GM18951 (cell line): Measurements from ENCODE around the gene PCDHB15.
"Not testable (repeated sequence)": the region's sequence is repeated elsewhere in the genome, so short reads cannot be mapped to it uniquely, and the experiment has no call there.

ENCODE experiments used
- POLR2A ChIP-seq: IDR thresholded peaks from 4 replicates; pipeline ENCODE4 v1.6.1; 2011; ENCODE audit warnings: mild to moderate bottlenecking; ENCODE audit not compliant: insufficient read length, insufficient read depth; ENCODE audit errors: extremely low read depth
- in situ Hi-C: fragments of 300-500 bp; cut with MboI; formaldehyde crosslinking; loops from one replicate; pipeline ENCODE4 v1.12.0; 2022; ENCODE audit warnings: low sequenced_read_pairs, mixed read lengths, inconsistent platforms; ENCODE audit not compliant: unreplicated experiment

The PCDHB15 gene

GRCh38 chr5:141245250-141245717 lies at the start of gene PCDHB15:
PCDHB15 (plus strand) TSS chr5:141245395; CDS start chr5:141245579, 184 bp downstream.
- TF ChIP-seq POLR2A, result no peak
- in situ Hi-C loops, result no loop called here

- no peak for TF ChIP-seq POLR2A
- in situ Hi-C loops, result no loop called here
Observed at GRCh38 chr5:141196363-141196762, 48.8 kb upstream of the PCDHB15 start.

- TF ChIP-seq POLR2A, result no peak
- in situ Hi-C loops, result no loop called here
Observed at GRCh38 chr5:141199359-141200235, 45.6 kb upstream of the PCDHB15 start, which contains the start of gene PCDHB11. PCDHB11 (plus strand) TSS chr5:141199627; CDS start chr5:141199775, 148 bp downstream.

- in situ Hi-C loops, result not testable (repeated sequence)
Observed at GRCh38 chr5:141201126-141201525, 44.1 kb upstream of the PCDHB15 start.

GRCh38 chr5:141201646-141202045 lies 43.5 kb upstream of the PCDHB15 start:
- in situ Hi-C loops, result not testable (repeated sequence)

GRCh38 chr5:141208478-141208877 lies 36.7 kb upstream of the PCDHB15 start, which contains the start of gene PCDHB12:
PCDHB12 (plus strand) TSS chr5:141208719; CDS start chr5:141208908, 189 bp downstream.
- no peak for TF ChIP-seq POLR2A
- in situ Hi-C loops, result no loop called here

- in situ Hi-C loops, result not testable (repeated sequence)
Observed at GRCh38 chr5:141210281-141210680, 34.9 kb upstream of the PCDHB15 start.

- in situ Hi-C loops, result not testable (repeated sequence)
Observed at GRCh38 chr5:141210849-141211248, 34.3 kb upstream of the PCDHB15 start.

GRCh38 chr5:141213656-141214339 lies 31.4 kb upstream of the PCDHB15 start, which contains the start of gene PCDHB13:
PCDHB13 (plus strand) TSS chr5:141213919; CDS start chr5:141214124, 205 bp downstream.
- in situ Hi-C loops, result not testable (repeated sequence)

GRCh38 chr5:141214583-141214982 lies 30.6 kb upstream of the PCDHB15 start:
- in situ Hi-C loops, result not testable (repeated sequence)

GRCh38 chr5:141215504-141215903 lies 29.7 kb upstream of the PCDHB15 start:
- in situ Hi-C loops, result not testable (repeated sequence)

GRCh38 chr5:141216035-141216434 lies 29.2 kb upstream of the PCDHB15 start:
- in situ Hi-C loops, result not testable (repeated sequence)

GRCh38 chr5:141223112-141223783 lies 21.9 kb upstream of the PCDHB15 start, which contains the start of gene PCDHB14:
PCDHB14 (plus strand) TSS chr5:141223343; CDS start chr5:141223506, 163 bp downstream.
- TF ChIP-seq POLR2A, result no peak
- in situ Hi-C loops, result no loop called here

GRCh38 chr5:141224844-141225243 lies 20.4 kb upstream of the PCDHB15 start:
- in situ Hi-C loops, result not testable (repeated sequence)

GRCh38 chr5:141225421-141225820 lies 19.8 kb upstream of the PCDHB15 start:
- in situ Hi-C loops, result not testable (repeated sequence)
